HepG2 (cell line): Measurements from ENCODE around the gene FAAP20. TPM values are rescaled to one million over a fixed set of nuclear protein-coding genes. Genes with fewer than 3 reads are reported as not detected.

Experiments
- GFI1 ChIP-seq: sonication (generic); formaldehyde crosslinking; IDR thresholded peaks from 2 replicates; pipeline ENCODE4 v1.5.0; 2020; ENCODE audit warnings: missing genetic modification reagents, mild to moderate bottlenecking, borderline replicate concordance
- HBP1 ChIP-seq: IDR thresholded peaks from 2 replicates; pipeline ENCODE4 v1.6.1; 2016; ENCODE audit warnings: low read depth, control low read depth
- HMGXB4 ChIP-seq, 2 experiments: sonication (generic) in 1 of 2; formaldehyde crosslinking in 1 of 2; IDR thresholded peaks; 2 replicates each; pipeline versions ENCODE4 v1.4.0 to v1.6.1; 2018 to 2020; ENCODE audit warnings: missing genetic modification reagents in 2 of 2, borderline replicate concordance in 1 of 2, low read depth in 1 of 2, mild to moderate bottlenecking in 1 of 2, missing biosample characterization in 1 of 2
- LRRFIP1 ChIP-seq: sonication (generic); formaldehyde crosslinking; conservative IDR thresholded peaks from 2 replicates; pipeline ENCODE4 v1.4.0; 2020; ENCODE audit warnings: missing genetic modification reagents
- SAFB2 ChIP-seq: sonication (generic); formaldehyde crosslinking; IDR thresholded peaks from 2 replicates; pipeline ENCODE4 v1.5.1; 2020; ENCODE audit warnings: missing genetic modification reagents, low read depth, mild to moderate bottlenecking, borderline replicate concordance
- SNAPC2 ChIP-seq: sonication (generic); formaldehyde crosslinking; IDR thresholded peaks from 2 replicates; pipeline ENCODE4 v1.8.1; 2022; ENCODE audit warnings: mild to moderate bottlenecking, missing genetic modification reagents
- U2AF1 ChIP-seq: fragments of 200-400 bp; formaldehyde crosslinking; optimal IDR thresholded peaks from 2 replicates; pipeline ENCODE3; 2017; ENCODE audit warnings: mild to moderate bottlenecking, low read depth, low read length
- ZBTB3 ChIP-seq: sonication (generic); formaldehyde crosslinking; IDR thresholded peaks from 2 replicates; pipeline ENCODE4 v1.4.0; 2020; ENCODE audit warnings: low read depth, mild to moderate bottlenecking, moderate library complexity, missing genetic modification reagents, borderline replicate concordance
- ZNF232 ChIP-seq: sonication (generic); formaldehyde crosslinking; IDR thresholded peaks from 2 replicates; pipeline ENCODE4 v1.4.0; 2020; ENCODE audit warnings: missing genetic modification reagents, borderline replicate concordance
- ZNF264 ChIP-seq: sonication (generic); formaldehyde crosslinking; IDR thresholded peaks from 2 replicates; pipeline ENCODE4 v1.4.0; 2020; ENCODE audit warnings: missing genetic modification reagents
- ZNF274 ChIP-seq: sonication (generic); formaldehyde crosslinking; IDR thresholded peaks from 2 replicates; pipeline ENCODE4 v1.5.1; 2020; ENCODE audit warnings: mild to moderate bottlenecking, missing genetic modification reagents
- ZNF335 ChIP-seq: sonication (generic); formaldehyde crosslinking; IDR thresholded peaks from 2 replicates; pipeline ENCODE4 v1.4.0; 2020; ENCODE audit warnings: missing genetic modification reagents
- ZNF468 ChIP-seq: sonication (generic); formaldehyde crosslinking; IDR thresholded peaks from 2 replicates; pipeline ENCODE4 v1.8.0; 2022; ENCODE audit warnings: mild to moderate bottlenecking, moderate library complexity, missing genetic modification reagents
- ZNF484 ChIP-seq: sonication (generic); formaldehyde crosslinking; IDR thresholded peaks from 2 replicates; pipeline ENCODE4 v1.5.1; 2020; ENCODE audit warnings: mild to moderate bottlenecking, low read depth, missing genetic modification reagents, borderline replicate concordance
- ZNF7 ChIP-seq: IDR thresholded peaks from 2 replicates; pipeline ENCODE4 v1.6.1; 2016; ENCODE audit warnings: missing biosample characterization, missing genetic modification reagents
- ZNF777 ChIP-seq: sonication (generic); formaldehyde crosslinking; IDR thresholded peaks from 2 replicates; pipeline ENCODE4 v1.4.0; 2020; ENCODE audit warnings: missing genetic modification reagents
- polyA plus RNA-seq, 8 experiments: library from polyadenylated mRNA; depleted of rRNA in 3 of 8; stranded (reverse) in 7 of 8; unstranded in 1 of 8; fragments of >200 nt; fragmentation: Illumina TruSeq in 4 of 8; extraction: Trizol in 4 of 8; gene quantifications; 2 replicates each; pipeline versions ENCODE4 v1.2.1 to v1.2.3, GENCODE V29; 2011 to 2016; ENCODE audit warnings: low read depth in 4 of 8, missing spikeins in 1 of 8, mixed read lengths in 1 of 8; ENCODE audit not compliant: insufficient read depth in 1 of 8
- total RNA-seq, 5 experiments: library from RNA; depleted of rRNA; stranded (reverse); fragments of >200 nt; fragmentation: Illumina TruSeq; extraction: Trizol; gene quantifications; 2 replicates each; pipeline ENCODE4 v1.2.3, GENCODE V29; 2016; ENCODE audit warnings: low read depth in 1 of 5
- TF ChIP-seq, protein P1 (sequence below): sonication (generic); formaldehyde crosslinking; IDR thresholded peaks from 2 replicates; pipeline ENCODE4 v1.5.0; 2020; ENCODE audit warnings: mild to moderate bottlenecking, missing genetic modification reagents
- TF ChIP-seq, protein P2 (sequence below): sonication (generic); formaldehyde crosslinking; conservative IDR thresholded peaks from 2 replicates; pipeline ENCODE4 v1.8.0; 2022; ENCODE audit warnings: mild to moderate bottlenecking, moderate library complexity, missing genetic modification reagents

The FAAP20 gene
- total and polyA plus RNA-seq, 2 of the 13 experiments (the other 11 are each of a cell fraction or from before 2014, with no cell fraction given) = 9.6 to 10.8 TPM

GRCh38 chr1:2208309-2209239 is 14.0 kb upstream of the FAAP20 start (continued):
- TF ChIP-seq LRRFIP1 (CRISPR knock-in tag) = no peak
- TF ChIP-seq ZBTB3 (CRISPR knock-in tag) = no peak
- peak in 1 of 2 experiments; percentile 34; a peak in 2 of 4 replicates for TF ChIP-seq HMGXB4 (CRISPR knock-in tag; IDR thresholded peaks at IDR 0.05; ENCODE audit: borderline replicate concordance in 1 of 2, low read depth in 1 of 2)
- TF ChIP-seq SAFB2 = peak; percentile 30; the same call in 1 of the 2 replicates
- TF ChIP-seq, protein P1, sequence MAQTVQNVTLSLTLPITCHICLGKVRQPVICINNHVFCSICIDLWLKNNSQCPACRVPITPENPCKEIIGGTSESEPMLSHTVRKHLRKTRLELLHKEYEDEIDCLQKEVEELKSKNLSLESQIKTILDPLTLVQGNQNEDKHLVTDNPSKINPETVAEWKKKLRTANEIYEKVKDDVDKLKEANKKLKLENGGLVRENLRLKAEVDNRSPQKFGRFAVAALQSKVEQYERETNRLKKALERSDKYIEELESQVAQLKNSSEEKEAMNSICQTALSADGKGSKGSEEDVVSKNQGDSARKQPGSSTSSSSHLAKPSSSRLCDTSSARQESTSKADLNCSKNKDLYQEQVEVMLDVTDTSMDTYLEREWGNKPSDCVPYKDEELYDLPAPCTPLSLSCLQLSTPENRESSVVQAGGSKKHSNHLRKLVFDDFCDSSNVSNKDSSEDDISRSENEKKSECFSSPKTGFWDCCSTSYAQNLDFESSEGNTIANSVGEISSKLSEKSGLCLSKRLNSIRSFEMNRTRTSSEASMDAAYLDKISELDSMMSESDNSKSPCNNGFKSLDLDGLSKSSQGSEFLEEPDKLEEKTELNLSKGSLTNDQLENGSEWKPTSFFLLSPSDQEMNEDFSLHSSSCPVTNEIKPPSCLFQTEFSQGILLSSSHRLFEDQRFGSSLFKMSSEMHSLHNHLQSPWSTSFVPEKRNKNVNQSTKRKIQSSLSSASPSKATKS (CRISPR knock-in tag) = no peak
- no peak for TF ChIP-seq ZNF232 (CRISPR knock-in tag)
- TF ChIP-seq ZNF468 (CRISPR knock-in tag) = no peak
- TF ChIP-seq ZNF335 (CRISPR knock-in tag) = no peak
- TF ChIP-seq U2AF1 = no peak
- TF ChIP-seq, protein P2, sequence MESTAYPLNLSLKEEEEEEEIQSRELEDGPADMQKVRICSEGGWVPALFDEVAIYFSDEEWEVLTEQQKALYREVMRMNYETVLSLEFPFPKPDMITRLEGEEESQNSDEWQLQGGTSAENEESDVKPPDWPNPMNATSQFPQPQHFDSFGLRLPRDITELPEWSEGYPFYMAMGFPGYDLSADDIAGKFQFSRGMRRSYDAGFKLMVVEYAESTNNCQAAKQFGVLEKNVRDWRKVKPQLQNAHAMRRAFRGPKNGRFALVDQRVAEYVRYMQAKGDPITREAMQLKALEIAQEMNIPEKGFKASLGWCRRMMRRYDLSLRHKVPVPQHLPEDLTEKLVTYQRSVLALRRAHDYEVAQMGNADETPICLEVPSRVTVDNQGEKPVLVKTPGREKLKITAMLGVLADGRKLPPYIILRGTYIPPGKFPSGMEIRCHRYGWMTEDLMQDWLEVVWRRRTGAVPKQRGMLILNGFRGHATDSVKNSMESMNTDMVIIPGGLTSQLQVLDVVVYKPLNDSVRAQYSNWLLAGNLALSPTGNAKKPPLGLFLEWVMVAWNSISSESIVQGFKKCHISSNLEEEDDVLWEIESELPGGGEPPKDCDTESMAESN (CRISPR knock-in tag) = no peak
- no peak for TF ChIP-seq HBP1
- TF ChIP-seq ZNF7 (CRISPR knock-in tag) = no peak
- TF ChIP-seq ZNF264 (CRISPR knock-in tag) = no peak
- TF ChIP-seq SNAPC2 (CRISPR knock-in tag) = no peak
- TF ChIP-seq GFI1 (CRISPR knock-in tag) = peak; percentile 47; the same call in 1 of the 2 replicates
- TF ChIP-seq ZNF777 (CRISPR knock-in tag) = no peak
- TF ChIP-seq ZNF274 = no peak
- no peak for TF ChIP-seq ZNF484
